GM18951 (cell line): ENCODE measurements around the gene PIGQ.

Experiments
- POLR2A ChIP-seq: IDR thresholded peaks from 4 replicates; pipeline ENCODE4 v1.6.1; 2011; ENCODE audit warnings: mild to moderate bottlenecking; ENCODE audit not compliant: insufficient read length, insufficient read depth; ENCODE audit errors: extremely low read depth
- in situ Hi-C: fragments of 300-500 bp; cut with MboI; formaldehyde crosslinking; loops from one replicate; pipeline ENCODE4 v1.12.0; 2022; ENCODE audit warnings: low sequenced_read_pairs, mixed read lengths, inconsistent platforms; ENCODE audit not compliant: unreplicated experiment

The PIGQ gene

GRCh38 chr16:583815-584591 lies 14.2 kb downstream of the PIGQ start:
- TF ChIP-seq POLR2A, result no peak
- in situ Hi-C loops, result no loop called here

GRCh38 chr16:585351-585750 lies 15.6 kb downstream of the PIGQ start:
- TF ChIP-seq POLR2A, result no peak
- in situ Hi-C loops, result no loop called here

GRCh38 chr16:586047-586644 lies 16.4 kb downstream of the PIGQ start:
- peak; percentile 6 for TF ChIP-seq POLR2A
- in situ Hi-C loops, result no loop called here

- peak; percentile 34 for TF ChIP-seq POLR2A
- in situ Hi-C loops, result no loop called here
Observed at GRCh38 chr16:586645-587590, 17.1 kb downstream of the PIGQ start.

- TF ChIP-seq POLR2A, result no peak
- in situ Hi-C loops, result no loop called here
Observed at GRCh38 chr16:588639-588888, 18.8 kb downstream of the PIGQ start.

GRCh38 chr16:588889-589657 lies 19.3 kb downstream of the PIGQ start:
- TF ChIP-seq POLR2A, result peak; percentile 88
- in situ Hi-C loops, result no loop called here

GRCh38 chr16:589658-590187 lies 20.0 kb downstream of the PIGQ start, which contains the start of gene RAB40C:
RAB40C (plus strand) TSS chr16:590066; CDS start chr16:590292, 226 bp downstream.
- peak; percentile 48 for TF ChIP-seq POLR2A
- in situ Hi-C loops, result no loop called here

- TF ChIP-seq POLR2A, result no peak
- in situ Hi-C loops, result no loop called here
Observed at GRCh38 chr16:590188-590814, 20.5 kb downstream of the PIGQ start.

GRCh38 chr16:590815-591200 lies 21.0 kb downstream of the PIGQ start:
- no peak for TF ChIP-seq POLR2A

GRCh38 chr16:591231-591630 lies 21.5 kb downstream of the PIGQ start:
- TF ChIP-seq POLR2A, result no peak
- in situ Hi-C loops, result no loop called here

More at GRCh38 chr16:590815-591200, 21.0 kb downstream of the PIGQ start:
- in situ Hi-C loops, result no loop called here

GRCh38 chr16:591892-592517 lies 22.2 kb downstream of the PIGQ start:
- in situ Hi-C loops, result no loop called here
- TF ChIP-seq POLR2A, result no peak
